Astrocyte (in vitro differentiated cells and primary cell): ENCODE measurements around the gene CPNE4. TPM values are rescaled to one million over a fixed set of nuclear protein-coding genes. Genes with fewer than 3 reads are reported as not detected.

ENCODE experiments used
- DNase-seq: peaks from one replicate; pipeline ENCODE4 v3.0.0-alpha.2; 2010; ENCODE audit warnings: low read depth
- FAIRE-seq: peaks from 2 replicates; lab custom pipeline; 2011; peaks lifted over from hg19 to GRCh38; lab: Jason Lieb, UNC
- H2AFZ ChIP-seq: 2 replicates; pipeline ENCODE4 v1.6.0; 2012; ENCODE audit warnings: low read depth, low read length, inconsistent platforms
- H3K27ac ChIP-seq: 2 replicates; pipeline ENCODE4 v1.5.1; 2011; ENCODE audit warnings: low read depth, low read length, inconsistent platforms
- H3K27me3 ChIP-seq: 2 replicates; pipeline ENCODE4 v1.6.0; 2011; ENCODE audit warnings: low read length, inconsistent platforms; ENCODE audit not compliant: insufficient read depth
- H3K36me3 ChIP-seq: 2 replicates; pipeline ENCODE4 v1.5.1; 2011; ENCODE audit warnings: low read length, inconsistent platforms; ENCODE audit not compliant: insufficient read depth
- H3K4me1 ChIP-seq: 2 replicates; pipeline ENCODE4 v1.5.1; 2011; ENCODE audit warnings: low read length, inconsistent platforms; ENCODE audit not compliant: insufficient read depth
- H3K4me2 ChIP-seq: 2 replicates; pipeline ENCODE4 v1.6.0; 2012; ENCODE audit warnings: low read length, inconsistent platforms
- H3K4me3 ChIP-seq: 2 replicates; pipeline ENCODE4 v1.5.1; 2011; ENCODE audit warnings: low read depth, mild to moderate bottlenecking, low read length, inconsistent platforms; ENCODE audit not compliant: insufficient read depth
- H3K79me2 ChIP-seq: 2 replicates; pipeline ENCODE4 v1.6.0; 2012; ENCODE audit warnings: mild to moderate bottlenecking, low read length, inconsistent platforms; ENCODE audit not compliant: insufficient read depth
- H3K9ac ChIP-seq: 2 replicates; pipeline ENCODE4 v1.6.0; 2012; ENCODE audit warnings: mild to moderate bottlenecking, low read length, inconsistent platforms
- H3K9me3 ChIP-seq: 2 replicates; pipeline ENCODE4 v1.5.1; 2012; ENCODE audit warnings: low read depth, mild to moderate bottlenecking, low read length, inconsistent platforms; ENCODE audit not compliant: insufficient read depth
- H4K20me1 ChIP-seq: 2 replicates; pipeline ENCODE4 v1.6.0; 2012; ENCODE audit warnings: low read length, inconsistent platforms; ENCODE audit not compliant: insufficient read depth
- H3K27ac Mint-ChIP-seq: one replicate; pipeline ENCODE4 v1.8.0; 2021; ENCODE audit warnings: mild to moderate bottlenecking, mixed read lengths; ENCODE audit not compliant: unreplicated experiment
- H3K27me3 Mint-ChIP-seq: one replicate; pipeline ENCODE4 v1.8.0; 2021; ENCODE audit warnings: low read depth, mixed read lengths; ENCODE audit not compliant: unreplicated experiment
- H3K36me3 Mint-ChIP-seq: one replicate; pipeline ENCODE4 v1.8.0; 2021; ENCODE audit warnings: low read depth, mixed read lengths; ENCODE audit not compliant: unreplicated experiment
- H3K4me1 Mint-ChIP-seq: one replicate; pipeline ENCODE4 v1.8.0; 2021; ENCODE audit warnings: low read depth, mixed read lengths; ENCODE audit not compliant: unreplicated experiment
- H3K4me3 Mint-ChIP-seq: one replicate; pipeline ENCODE4 v1.8.0; 2021; ENCODE audit warnings: mild to moderate bottlenecking, moderate library complexity, mixed read lengths; ENCODE audit not compliant: unreplicated experiment
- H3K9me3 Mint-ChIP-seq: one replicate; pipeline ENCODE4 v1.8.0; 2021; ENCODE audit warnings: mild to moderate bottlenecking, mixed read lengths; ENCODE audit not compliant: unreplicated experiment
- EZH2 ChIP-seq: IDR thresholded peaks from 2 replicates; pipeline ENCODE4 v1.6.1; 2012; ENCODE audit warnings: mild to moderate bottlenecking, low read length, inconsistent platforms; ENCODE audit not compliant: insufficient read depth
- total RNA-seq: library from RNA; stranded (reverse); gene quantifications from 2 replicates; pipeline ENCODE4 v1.2.1, GENCODE V29; 2021
- TF ChIP-seq, protein P1 (sequence below): IDR thresholded peaks from 2 replicates; pipeline ENCODE4 v1.5.1; 2011; ENCODE audit warnings: low read depth, mild to moderate bottlenecking, inconsistent platforms, low read length, moderate library complexity; ENCODE audit not compliant: insufficient read depth

The CPNE4 gene
- total RNA-seq, 1 donor from 2014 or later = 0.68 TPM

DNA sequence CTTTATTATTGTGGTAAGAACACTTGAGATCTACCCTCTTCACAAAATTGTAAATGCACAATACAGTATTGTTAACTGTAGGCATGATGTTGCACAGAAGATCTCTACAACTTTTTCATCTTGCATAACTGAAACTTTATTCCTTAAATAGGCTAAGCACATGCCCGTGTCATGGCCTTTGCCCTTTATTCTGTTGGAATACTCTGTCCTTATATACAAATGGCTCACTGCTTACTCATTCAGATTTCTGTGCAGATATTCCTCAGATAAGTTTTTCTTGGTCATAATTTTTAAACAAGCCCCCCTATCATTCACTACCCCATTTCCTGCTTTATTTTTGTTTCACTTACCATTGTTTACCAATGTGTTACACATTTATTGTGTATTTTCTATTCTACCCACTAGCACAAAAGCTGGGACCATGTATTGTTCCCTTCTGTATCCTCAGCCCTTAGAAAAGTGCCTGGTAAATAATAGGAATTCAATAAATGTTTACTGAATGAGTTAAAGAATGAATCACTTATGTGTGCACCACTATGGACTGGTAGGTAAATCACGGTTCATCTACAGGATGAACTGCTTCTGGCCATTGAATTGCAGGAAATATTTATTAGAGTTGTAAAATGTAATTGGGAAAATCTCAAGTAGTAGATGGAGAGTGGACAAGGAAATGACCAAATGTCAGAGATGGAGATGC is 151.0 kb downstream of the CPNE4 start:
- H3K4me3 ChIP-seq = no peak overlapping the region
- H3K9ac ChIP-seq = no peak overlapping the region
- H3K36me3 ChIP-seq = no peaks in the 10 kb centered on the region
- FAIRE-seq (no peak), DNase-seq (no peak)
- Mint-ChIP-seq H3K4me3 (no peak overlapping the region), H3K27ac (no peak overlapping the region), H3K9me3 (peaks cover 4% of the 10 kb centered on the region), H3K36me3 (no peaks in the 10 kb centered on the region), H3K27me3 (no peaks in the 10 kb centered on the region), H3K4me1 (no peaks in the 10 kb centered on the region)
- no peak for TF ChIP-seq EZH2
- TF ChIP-seq, protein P1, sequence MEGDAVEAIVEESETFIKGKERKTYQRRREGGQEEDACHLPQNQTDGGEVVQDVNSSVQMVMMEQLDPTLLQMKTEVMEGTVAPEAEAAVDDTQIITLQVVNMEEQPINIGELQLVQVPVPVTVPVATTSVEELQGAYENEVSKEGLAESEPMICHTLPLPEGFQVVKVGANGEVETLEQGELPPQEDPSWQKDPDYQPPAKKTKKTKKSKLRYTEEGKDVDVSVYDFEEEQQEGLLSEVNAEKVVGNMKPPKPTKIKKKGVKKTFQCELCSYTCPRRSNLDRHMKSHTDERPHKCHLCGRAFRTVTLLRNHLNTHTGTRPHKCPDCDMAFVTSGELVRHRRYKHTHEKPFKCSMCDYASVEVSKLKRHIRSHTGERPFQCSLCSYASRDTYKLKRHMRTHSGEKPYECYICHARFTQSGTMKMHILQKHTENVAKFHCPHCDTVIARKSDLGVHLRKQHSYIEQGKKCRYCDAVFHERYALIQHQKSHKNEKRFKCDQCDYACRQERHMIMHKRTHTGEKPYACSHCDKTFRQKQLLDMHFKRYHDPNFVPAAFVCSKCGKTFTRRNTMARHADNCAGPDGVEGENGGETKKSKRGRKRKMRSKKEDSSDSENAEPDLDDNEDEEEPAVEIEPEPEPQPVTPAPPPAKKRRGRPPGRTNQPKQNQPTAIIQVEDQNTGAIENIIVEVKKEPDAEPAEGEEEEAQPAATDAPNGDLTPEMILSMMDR = no peak
- no peaks in the 10 kb centered on the region for H3K79me2 ChIP-seq
- no peak overlapping the region for H3K27ac ChIP-seq
- H3K4me1 ChIP-seq = no peaks in the 10 kb centered on the region
- no peaks in the 10 kb centered on the region for H3K9me3 ChIP-seq
- no peak overlapping the region for H2AFZ ChIP-seq
- no peak overlapping the region for H3K4me2 ChIP-seq
- H4K20me1 ChIP-seq = no peaks in the 10 kb centered on the region
- H3K27me3 ChIP-seq = no peaks in the 10 kb centered on the region

DNA sequence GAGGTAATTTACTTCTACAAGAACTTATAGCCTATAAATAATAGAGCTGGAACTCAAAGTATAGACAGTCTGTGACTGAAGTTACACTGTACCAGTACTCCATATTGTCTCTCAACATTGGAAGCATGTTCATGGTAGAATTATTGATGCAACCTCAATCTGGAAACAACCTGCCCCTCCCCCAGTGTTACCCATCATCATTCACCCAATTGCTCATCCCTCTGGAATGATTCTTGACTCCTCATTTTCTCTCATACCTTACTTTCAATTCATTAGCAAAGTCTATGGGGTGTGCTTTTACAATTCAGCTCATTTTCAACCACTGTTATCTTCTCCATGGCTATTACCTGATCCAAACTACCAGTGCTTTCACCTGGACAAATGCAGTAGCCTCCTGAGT is 151.7 kb downstream of the CPNE4 start:
- H3K27ac ChIP-seq = no peak overlapping the region

More for the DNA sequence above, 151.7 kb downstream of the CPNE4 start:
- Histone ChIP-seq H3K4me3 (no peak overlapping the region), H3K27me3 (no peaks in the 10 kb centered on the region), H3K36me3 (no peaks in the 10 kb centered on the region), H3K79me2 (no peaks in the 10 kb centered on the region), H4K20me1 (no peaks in the 10 kb centered on the region), H3K9me3 (no peaks in the 10 kb centered on the region), H3K4me1 (no peaks in the 10 kb centered on the region), H3K4me2 (no peak overlapping the region), H2AFZ (no peak overlapping the region), H3K9ac (no peak overlapping the region)
- H3K36me3 Mint-ChIP-seq = no peaks in the 10 kb centered on the region
- peaks cover 4% of the 10 kb centered on the region for H3K9me3 Mint-ChIP-seq
- DNase-seq (no peak), FAIRE-seq (no peak)
- H3K27ac Mint-ChIP-seq = no peak overlapping the region
- H3K4me3 Mint-ChIP-seq = no peak overlapping the region
- no peaks in the 10 kb centered on the region for H3K27me3 Mint-ChIP-seq
- no peaks in the 10 kb centered on the region for H3K4me1 Mint-ChIP-seq
- TF ChIP-seq, protein P1 = no peak
- TF ChIP-seq EZH2 = no peak
